ENCODE results near the gene TCHP.
"Not testable (repeated sequence)": the region's sequence is repeated elsewhere in the genome, so short reads cannot be mapped to it uniquely, and the experiment has no call there.

Gene TCHP

GRCh38 chr12:109899783-109900751 lies at the start of gene TCHP:
TCHP (plus strand) TSS chr12:109900274; CDS start chr12:109903027, 2,753 bp downstream.
- peak; percentile 85 for DNase-seq (ENCODE audit: low spot score)

- DNase-seq (ENCODE audit: low spot score), result not testable (repeated sequence)
These were observed 49.6 kb upstream of the TCHP start for GRCh38 chr12:109850518-109850917.

- DNase-seq (ENCODE audit: low spot score), result no peak
These were observed 44.7 kb upstream of the TCHP start for GRCh38 chr12:109855377-109855776.

GRCh38 chr12:109857715-109858114 lies 42.4 kb upstream of the TCHP start:
- no peak for DNase-seq (ENCODE audit: low spot score)

- DNase-seq (ENCODE audit: low spot score), result no peak
These were observed 41.3 kb upstream of the TCHP start for GRCh38 chr12:109858764-109859163.

- no peak for DNase-seq (ENCODE audit: low spot score)
These were observed 39.1 kb upstream of the TCHP start for GRCh38 chr12:109860977-109861376.

GRCh38 chr12:109861689-109862314 lies 38.3 kb upstream of the TCHP start:
- no peak for DNase-seq (ENCODE audit: low spot score)

- DNase-seq (ENCODE audit: low spot score), result not testable (repeated sequence)
These were observed 37.6 kb upstream of the TCHP start for GRCh38 chr12:109862491-109862890.

GRCh38 chr12:109863847-109864712 lies 36.0 kb upstream of the TCHP start:
- DNase-seq (ENCODE audit: low spot score), result no peak

GRCh38 chr12:109864916-109865315 lies 35.2 kb upstream of the TCHP start:
- no peak for DNase-seq (ENCODE audit: low spot score)

- DNase-seq (ENCODE audit: low spot score), result no peak
These were observed 31.7 kb upstream of the TCHP start for GRCh38 chr12:109868182-109869051.

- DNase-seq (ENCODE audit: low spot score), result no peak
These were observed 29.4 kb upstream of the TCHP start for GRCh38 chr12:109870648-109871047.

- peak; percentile 23 for DNase-seq (ENCODE audit: low spot score)
These were observed 28.3 kb upstream of the TCHP start for GRCh38 chr12:109871668-109872314.

GRCh38 chr12:109873653-109874052 lies 26.4 kb upstream of the TCHP start:
- no peak for DNase-seq (ENCODE audit: low spot score)

- DNase-seq (ENCODE audit: low spot score), result no peak
These were observed 24.4 kb upstream of the TCHP start for GRCh38 chr12:109875572-109876131.

- DNase-seq (ENCODE audit: low spot score), result no peak
These were observed 23.7 kb upstream of the TCHP start for GRCh38 chr12:109876406-109876805.

- DNase-seq (ENCODE audit: low spot score), result no peak
These were observed 22.4 kb upstream of the TCHP start for GRCh38 chr12:109877504-109878246.

- DNase-seq (ENCODE audit: low spot score), result no peak
These were observed 21.8 kb upstream of the TCHP start for GRCh38 chr12:109878247-109878625.

- no peak for DNase-seq (ENCODE audit: low spot score)
These were observed 21.3 kb upstream of the TCHP start for GRCh38 chr12:109878749-109879148.
